B cell (primary cell): ENCODE data around the gene RPL36. TPM values are rescaled to one million over a fixed set of nuclear protein-coding genes. Genes with fewer than 3 reads are reported as not detected.

Experiments used
- ATAC-seq: fragments of 200-7000 bp; cut with Tn5 transposase; one replicate; pipeline ENCODE4 v1.10.0; 2021; ENCODE audit warnings: low read depth, mild to moderate bottlenecking, moderate number of reproducible peaks, moderate library complexity
- CTCF ChIA-PET: fragments of 350-600 bp; sonication (Branson Sonifier 250); formaldehyde crosslinking; loops from one replicate; lab custom pipeline; 2021; ENCODE audit warnings: antibody characterized with exemption, inconsistent platforms; lab: Charles Lee
- POLR2A ChIA-PET: fragments of 350-600 bp; sonication (Branson Sonifier 250); formaldehyde crosslinking; loops from one replicate; lab custom pipeline; 2021; ENCODE audit warnings: antibody characterized with exemption; lab: Charles Lee
- DNase-seq: peaks from one replicate; pipeline ENCODE4 v3.0.0; 2013
- H2AFZ ChIP-seq: 2 replicates; pipeline ENCODE4 v1.6.1; 2012; ENCODE audit warnings: mild to moderate bottlenecking, low read depth, low read length; ENCODE audit not compliant: insufficient read depth, poor library complexity, severe bottlenecking
- H3K27ac ChIP-seq, 2 donors: 1 replicate in 1 of 2; 2 replicates in 1 of 2; pipeline ENCODE4 v1.5.1; 2012 to 2013; ENCODE audit warnings: low read length in 2 of 2, mild to moderate bottlenecking in 2 of 2, moderate library complexity in 1 of 2
- H3K27me3 ChIP-seq, 4 experiments: fragments of 200-600 bp in 1 of 4; sonication (generic) in 1 of 4; replicated peaks in 1 of 4; 1 replicate in 2 of 4; 2 replicates in 2 of 4; pipeline versions ENCODE4 v1.6.1 to v1.7.0; 2013 to 2016; ENCODE audit warnings: low read length in 3 of 4, mild to moderate bottlenecking in 2 of 4, mixed read lengths in 1 of 4, moderate library complexity in 1 of 4; ENCODE audit not compliant: insufficient read depth in 4 of 4, control insufficient read depth in 3 of 4; ENCODE audit errors: control extremely low read depth in 1 of 4
- H3K36me3 ChIP-seq, 2 experiments: replicated peaks in 1 of 2; 1 replicate in 1 of 2; 2 replicates in 1 of 2; pipeline versions ENCODE4 v1.6.1 to v1.7.1; 2013; ENCODE audit warnings: low read length in 1 of 2; ENCODE audit not compliant: insufficient read depth in 2 of 2, control insufficient read depth in 1 of 2; ENCODE audit errors: control extremely low read depth in 1 of 2, extremely low read depth in 1 of 2
- H3K4me1 ChIP-seq, 2 donors: fragments of 200-600 bp in 1 of 2; sonication (generic) in 1 of 2; 1 replicate in 1 of 2; 2 replicates in 1 of 2; pipeline versions ENCODE4 v1.5.1 to v1.6.1; 2013 to 2017; ENCODE audit warnings: low read length in 2 of 2; ENCODE audit not compliant: control insufficient read depth in 2 of 2, insufficient read depth in 2 of 2
- H3K4me2 ChIP-seq: replicated peaks from 2 replicates; pipeline ENCODE3; 2012; ENCODE audit warnings: mild to moderate bottlenecking, low read depth, low read length; ENCODE audit not compliant: poor library complexity, severe bottlenecking
- H3K4me3 ChIP-seq, 5 experiments: fragments of 200-600 bp in 1 of 5; sonication (generic) in 1 of 5; 1 replicate in 3 of 5; 2 replicates in 2 of 5; pipeline versions ENCODE4 v1.5.1 to v1.7.0; 2011 to 2016; ENCODE audit warnings: low read length in 4 of 5, mild to moderate bottlenecking in 4 of 5, low read depth in 2 of 5, control low read depth in 1 of 5, moderate library complexity in 1 of 5; ENCODE audit not compliant: insufficient read depth in 1 of 5; ENCODE audit errors: control extremely low read depth in 1 of 5, extremely low read depth in 1 of 5
- H3K79me2 ChIP-seq: fragments of 200-600 bp; sonication (generic); one replicate; pipeline ENCODE4 v1.6.0; 2016; ENCODE audit warnings: low read length; ENCODE audit not compliant: control insufficient read depth, insufficient read depth
- H3K9ac ChIP-seq: fragments of 200-600 bp; sonication (generic); 2 replicates; pipeline ENCODE4 v1.6.1; 2017; ENCODE audit warnings: mild to moderate bottlenecking, low read length, moderate library complexity
- H3K9me3 ChIP-seq, 3 donors: one replicate each; pipeline versions ENCODE4 v1.6.1 to v1.7.1; 2013; ENCODE audit warnings: low read length in 2 of 3; ENCODE audit not compliant: control insufficient read depth in 2 of 3, insufficient read depth in 1 of 3; ENCODE audit errors: control extremely low read depth in 1 of 3
- H4K20me1 ChIP-seq: 2 replicates; pipeline ENCODE4 v1.6.0; 2012; ENCODE audit warnings: mild to moderate bottlenecking, low read length; ENCODE audit not compliant: insufficient read depth, control insufficient read depth, poor library complexity, severe bottlenecking
- H3K27ac Mint-ChIP-seq: one replicate; pipeline ENCODE4 v1.8.0; 2021; ENCODE audit warnings: mixed read lengths
- H3K27me3 Mint-ChIP-seq: one replicate; pipeline ENCODE4 v1.8.0; 2021; ENCODE audit warnings: mixed read lengths
- H3K4me1 Mint-ChIP-seq: one replicate; pipeline ENCODE4 v1.8.0; 2021; ENCODE audit warnings: mixed read lengths
- H3K4me3 Mint-ChIP-seq: one replicate; pipeline ENCODE4 v1.8.0; 2021; ENCODE audit warnings: mixed read lengths
- H3K9me3 Mint-ChIP-seq: one replicate; pipeline ENCODE4 v1.8.0; 2022; ENCODE audit warnings: mixed read lengths; ENCODE audit not compliant: insufficient read depth
- CTCF ChIP-seq: fragments of 200-600 bp; IDR thresholded peaks from one replicate; pipeline ENCODE4 v1.8.0; 2022; ENCODE audit warnings: antibody characterized with exemption, mild to moderate bottlenecking
- EZH2 ChIP-seq: IDR thresholded peaks from 2 replicates; pipeline ENCODE4 v1.6.1; 2012; ENCODE audit warnings: borderline replicate concordance, low read depth, mild to moderate bottlenecking, moderate library complexity, low read length; ENCODE audit not compliant: insufficient read depth, poor library complexity, severe bottlenecking
- WGBS: methylation state at CpG from one replicate; pipeline ENCODE4 v1.1.5; 2013; ENCODE audit warnings: missing lambda C conversion rate; ENCODE audit not compliant: insufficient coverage; 5-methylcytosine and 5-hydroxymethylcytosine counted together
- intact Hi-C: fragments of 100-400 bp; cut with micrococcal nuclease; formaldehyde crosslinking; loops from one replicate; pipeline ENCODE4 v1.10.0; 2022
- polyA plus RNA-seq: library from polyadenylated mRNA; depleted of rRNA; stranded (reverse); fragments of >200 nt; gene quantifications from 2 replicates; pipeline ENCODE4 v1.2.3, GENCODE V29; 2012
- total RNA-seq, 2 donors: library from RNA; stranded (reverse); fragments of 120-200 nt in 1 of 2; gene quantifications; 1 replicate in 1 of 2; 2 replicates in 1 of 2; pipeline versions ENCODE4 v1.2.3 to v1.2.4, GENCODE V29; 2013 to 2022

RPL36 gene
- total and polyA plus RNA-seq, 2 donors (not counting 1 experiment from before 2014, with no cell fraction given): 899 to 983 TPM

DNA sequence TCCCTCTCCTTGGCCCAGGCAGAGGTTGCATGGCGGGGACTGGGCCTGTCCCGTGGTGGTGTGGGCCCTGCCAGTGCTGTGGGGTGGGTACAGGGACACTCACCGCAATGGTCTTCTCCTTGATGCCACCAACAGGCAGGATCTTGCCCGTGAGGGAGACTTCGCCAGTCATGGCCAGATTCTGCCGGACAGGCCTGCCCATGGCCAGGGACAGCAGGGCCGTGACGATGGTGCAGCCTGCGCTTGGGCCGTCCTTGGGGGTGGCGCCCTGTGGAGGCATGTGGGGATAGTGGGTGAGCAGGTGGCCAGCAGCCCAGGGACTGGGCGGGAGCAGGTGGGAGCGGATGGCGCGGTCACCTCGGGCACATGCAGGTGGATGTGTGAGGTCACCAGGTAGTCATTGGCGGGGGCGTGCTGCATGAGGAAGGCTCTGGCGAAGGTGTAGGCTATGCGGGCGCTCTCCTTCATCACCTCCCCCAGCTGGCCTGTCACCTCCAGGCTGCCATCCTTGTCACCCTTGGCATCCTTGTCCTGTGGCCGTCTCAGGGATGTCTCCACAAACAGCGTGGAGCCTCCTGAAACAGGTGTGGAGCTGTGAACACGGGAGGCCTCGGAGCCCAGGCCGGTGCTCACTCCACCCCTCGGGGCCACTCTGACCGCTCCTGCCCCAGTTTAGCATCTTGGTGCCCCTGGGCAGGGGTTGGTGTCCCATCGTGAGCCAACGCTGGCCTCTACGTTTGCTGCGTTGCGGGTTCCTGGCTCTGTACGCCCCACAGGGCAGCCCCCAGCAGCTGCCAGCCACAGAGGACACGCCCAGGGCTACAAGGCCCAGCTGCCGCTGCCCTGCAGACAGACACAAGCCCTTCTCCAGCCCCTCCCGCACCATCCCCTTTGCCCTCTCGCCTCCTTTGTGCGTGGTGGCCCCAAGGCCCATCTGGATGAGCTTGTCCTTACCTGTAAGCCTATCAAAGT is 3.4 kb downstream of the RPL36 start:
- no peak overlapping the region for H2AFZ ChIP-seq
- ATAC-seq (no peak), DNase-seq (peak; percentile 40)
- 89% methylated on average over 29 of the region's 39 CpGs for WGBS
- no peaks in the 10 kb centered on the region for H3K9me3 ChIP-seq
- H3K79me2 ChIP-seq: peaks cover 41% of the 10 kb centered on the region
- H3K27me3 Mint-ChIP-seq: no peaks in the 10 kb centered on the region
- H3K4me3 Mint-ChIP-seq: no peak overlapping the region
- no peak overlapping the region for H3K4me3 ChIP-seq
- intact Hi-C loops: loop anchor here (5.0 kb wide), 1 partner anchor 971 kb away; the partner anchor contains the start of gene DPP9
- CTCF ChIA-PET: interaction anchor here (0.5 kb wide), 1 partner anchor 78 kb away, joined by 3 read pairs; no protein-coding TSS in a partner anchor
- H3K27ac ChIP-seq: no peak overlapping the region
- H4K20me1 ChIP-seq: peaks cover 81% of the 10 kb centered on the region
- H3K27me3 ChIP-seq: no peaks in the 10 kb centered on the region
- H3K9me3 Mint-ChIP-seq: no peaks in the 10 kb centered on the region
- TF ChIP-seq EZH2 (no peak), CTCF (no peak)
- POLR2A ChIA-PET: interaction anchor here (0.7 kb wide), 1 partner anchor 161 kb away, joined by 3 read pairs; no protein-coding TSS in a partner anchor
- H3K36me3 ChIP-seq: peaks cover 0 to 57% of the 10 kb centered on the region in 2 experiments
- peaks cover 30% of the 10 kb centered on the region for H3K4me1 Mint-ChIP-seq
- peaks cover 3 to 23% of the 10 kb centered on the region in 2 donors for H3K4me1 ChIP-seq
- H3K27ac Mint-ChIP-seq: peak overlapping the region; percentile 86
- no peak overlapping the region for H3K4me2 ChIP-seq
- no peak overlapping the region for H3K9ac ChIP-seq
